GM21737 (cell line): Measurements from ENCODE around the gene MYO1B.

Experiments
- ATAC-seq: cut with Tn5 transposase; IDR thresholded peaks from one replicate; pipeline ENCODE4 v1.9.1; 2021; ENCODE audit warnings: mild to moderate bottlenecking, moderate library complexity; ENCODE audit not compliant: unreplicated experiment

MYO1B gene

DNA sequence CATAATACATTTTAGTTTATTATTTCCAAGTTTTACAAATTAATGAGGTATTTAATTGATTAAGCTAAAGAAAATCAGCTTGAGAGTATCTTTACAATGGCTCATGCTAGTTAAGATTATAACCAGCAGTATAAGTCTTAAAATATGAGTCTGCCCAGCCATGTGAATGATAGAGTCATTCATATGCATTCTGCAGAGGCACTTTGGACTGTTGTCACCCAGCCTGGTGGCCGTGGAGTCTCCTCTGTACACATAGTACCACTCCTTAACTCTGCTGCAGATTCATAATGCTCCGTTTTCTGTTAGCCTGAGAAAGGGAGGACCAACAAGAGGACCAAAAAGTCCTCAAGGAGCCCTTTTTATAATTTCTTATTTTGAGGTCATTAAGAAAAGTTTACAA, 148.8 kb downstream of the MYO1B start:
- ATAC-seq = no peak

DNA sequence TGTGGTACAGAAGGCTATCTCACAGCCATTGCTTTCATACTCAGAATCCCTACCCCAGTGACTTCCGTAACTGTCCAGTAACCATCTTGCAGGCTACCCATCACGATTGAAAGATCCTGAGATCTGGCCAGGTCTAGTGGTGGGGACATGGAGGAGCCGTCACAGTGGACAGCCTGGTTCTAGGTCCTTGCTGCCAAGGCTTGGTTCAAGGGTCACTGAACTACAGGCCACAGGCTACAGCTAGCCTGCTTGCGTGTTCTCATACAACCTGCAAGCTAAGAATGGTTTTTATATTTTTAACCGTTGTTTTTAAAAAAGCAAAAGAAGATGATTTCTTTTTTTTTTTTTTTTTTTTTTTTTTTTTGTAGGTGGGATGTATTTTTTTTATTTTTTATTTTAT, 151.6 kb downstream of the MYO1B start:
- ATAC-seq = no peak

GRCh38 chr2:191399601-191400000, 154.4 kb downstream of the MYO1B start:
- no peak for ATAC-seq

DNA sequence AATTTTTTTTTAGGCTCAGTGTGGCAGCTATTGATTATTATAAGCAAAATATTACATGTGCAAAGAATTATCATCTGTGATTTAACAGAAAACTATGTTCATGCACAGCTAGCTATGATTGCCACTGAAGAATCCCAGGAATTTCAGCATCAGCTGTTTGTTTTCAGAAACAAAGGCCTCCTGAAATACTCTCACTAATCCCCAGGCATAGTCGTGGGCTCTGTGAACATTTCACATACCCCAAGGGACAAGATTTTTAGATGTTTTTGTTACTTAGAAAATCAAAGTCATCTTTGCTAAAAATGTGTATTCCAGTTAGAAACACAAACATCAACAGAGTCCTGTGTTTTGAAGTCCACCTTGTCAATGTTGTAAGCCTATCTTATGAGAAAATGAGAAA, 156.1 kb downstream of the MYO1B start:
- no peak for ATAC-seq

- no peak for ATAC-seq
Measured at GRCh38 chr2:191402966-191403565, 157.9 kb downstream of the MYO1B start.

GRCh38 chr2:191404568-191404991, 159.4 kb downstream of the MYO1B start:
- no peak for ATAC-seq

GRCh38 chr2:191405546-191405945, 160.3 kb downstream of the MYO1B start:
- ATAC-seq = no peak

- no peak for ATAC-seq
Measured at GRCh38 chr2:191410646-191411436, 165.6 kb downstream of the MYO1B start.

DNA sequence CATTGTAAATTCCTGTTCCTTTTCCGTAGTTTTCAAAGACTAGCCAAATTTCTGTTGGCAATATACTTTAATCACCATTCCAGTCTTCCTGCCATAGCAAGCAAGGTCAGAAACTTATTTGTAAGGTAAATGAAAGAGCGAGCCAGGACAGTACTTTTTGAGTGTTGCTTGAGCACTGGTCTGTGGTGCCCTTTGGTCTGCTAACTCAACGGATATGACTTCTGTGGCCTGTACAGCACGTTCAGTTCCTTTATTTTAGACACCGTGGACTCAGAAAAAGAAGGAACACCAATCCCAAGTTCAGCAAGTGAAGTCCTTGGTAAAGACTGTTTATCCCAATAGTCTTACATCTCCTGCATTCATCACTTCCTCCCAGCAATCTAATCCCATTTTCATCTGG, 166.3 kb downstream of the MYO1B start:
- ATAC-seq = no peak

GRCh38 chr2:191412353-191412752, 167.1 kb downstream of the MYO1B start:
- no peak for ATAC-seq

DNA sequence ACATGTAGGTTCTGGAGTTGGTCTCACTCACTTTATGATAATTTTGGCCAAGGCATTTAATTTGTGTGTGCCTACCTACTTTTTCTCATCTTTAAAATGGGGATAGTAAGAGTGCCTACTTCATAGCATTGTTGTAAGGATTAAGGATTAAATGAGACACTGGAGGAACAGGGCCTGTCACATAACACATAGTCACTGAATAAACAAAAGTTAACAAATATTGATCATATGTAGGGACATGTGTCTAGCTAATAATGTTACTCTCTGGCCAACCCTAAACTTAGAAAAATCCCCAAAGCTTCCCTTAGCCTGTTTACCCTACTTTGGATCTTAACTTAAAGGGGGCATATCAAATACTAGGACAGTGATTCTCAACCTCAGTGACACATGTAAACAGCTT, 169.9 kb downstream of the MYO1B start:
- no peak for ATAC-seq

GRCh38 chr2:191415858-191416257, 170.7 kb downstream of the MYO1B start:
- no peak for ATAC-seq

DNA sequence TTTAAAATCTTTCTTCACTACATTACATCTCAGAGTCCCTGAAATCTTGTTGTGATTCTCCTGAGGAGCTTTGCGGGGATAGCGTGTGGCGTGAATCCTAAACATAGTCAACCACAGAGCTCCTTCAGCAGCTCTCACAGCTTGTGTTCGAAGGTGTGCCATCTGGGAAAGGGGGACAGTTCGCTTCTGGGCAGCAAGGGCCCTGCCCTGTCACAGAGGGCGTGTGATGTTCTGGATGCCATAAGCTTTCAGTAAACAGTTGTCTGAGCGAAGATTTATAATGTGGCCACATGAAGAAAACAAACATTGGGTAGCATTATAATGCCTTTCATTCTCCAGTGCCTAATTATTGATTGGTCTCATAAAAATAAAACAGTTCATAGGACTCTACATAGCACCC, 172.5 kb downstream of the MYO1B start:
- ATAC-seq = no peak

DNA sequence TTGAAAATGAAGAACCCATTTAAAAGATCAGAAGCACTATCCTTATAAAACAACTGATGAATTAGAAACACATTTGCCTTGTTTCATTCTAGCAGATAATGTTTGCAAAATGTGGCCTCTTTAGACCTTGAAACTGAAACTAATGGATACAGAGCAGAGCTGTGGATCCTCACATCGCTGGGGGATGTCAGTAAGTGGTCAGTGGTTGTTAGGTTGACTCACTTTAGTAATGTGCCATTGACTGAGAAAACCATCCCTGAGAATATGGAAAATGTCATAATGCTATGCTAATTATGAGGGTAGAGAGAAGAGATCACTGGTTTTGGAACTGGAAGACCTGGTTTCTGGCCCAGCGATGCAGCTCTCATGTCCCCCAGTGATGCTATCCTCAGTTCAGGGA, 176.7 kb downstream of the MYO1B start:
- no peak for ATAC-seq

GRCh38 chr2:191427031-191427430, 181.8 kb downstream of the MYO1B start:
- no peak for ATAC-seq

DNA sequence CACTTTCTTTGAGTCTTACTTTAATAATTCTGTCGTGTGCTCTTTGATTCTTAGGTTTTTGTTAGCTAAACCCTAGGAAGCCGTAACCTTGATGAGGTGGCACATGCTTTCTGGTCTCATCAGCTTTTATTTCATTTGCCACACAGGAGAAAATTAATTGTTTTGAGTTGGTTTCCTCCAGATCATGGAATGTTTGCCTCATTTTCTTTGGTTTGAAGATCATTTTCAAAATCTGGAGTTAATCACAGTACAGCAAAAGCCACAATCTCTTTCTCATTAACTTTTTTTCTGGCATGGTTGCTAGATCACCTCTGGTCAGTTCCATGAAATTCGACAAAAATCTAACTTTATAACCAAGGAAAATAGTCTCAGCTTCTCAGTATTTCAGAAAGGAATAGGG, 182.9 kb downstream of the MYO1B start:
- ATAC-seq = no peak

- no peak for ATAC-seq
Measured at GRCh38 chr2:191430476-191430875, 185.3 kb downstream of the MYO1B start.

DNA sequence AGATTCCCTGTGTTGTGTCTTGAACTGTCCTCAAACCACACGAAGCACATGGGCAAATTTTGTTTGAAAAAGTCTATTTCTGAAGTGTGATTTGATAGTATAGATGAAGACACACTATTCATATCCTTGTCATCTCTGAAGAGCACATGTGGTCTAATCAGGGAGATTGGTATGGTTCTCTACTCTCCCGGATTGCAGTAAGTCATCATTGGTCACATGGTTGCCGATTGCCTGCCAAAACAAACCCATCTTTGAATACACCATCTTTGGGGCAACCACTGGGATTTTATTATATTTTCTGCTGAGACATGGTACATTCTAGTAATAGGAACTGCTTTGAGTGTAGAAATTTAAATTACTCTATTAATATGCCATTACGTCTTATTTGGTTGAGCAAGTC, 186.9 kb downstream of the MYO1B start:
- no peak for ATAC-seq

DNA sequence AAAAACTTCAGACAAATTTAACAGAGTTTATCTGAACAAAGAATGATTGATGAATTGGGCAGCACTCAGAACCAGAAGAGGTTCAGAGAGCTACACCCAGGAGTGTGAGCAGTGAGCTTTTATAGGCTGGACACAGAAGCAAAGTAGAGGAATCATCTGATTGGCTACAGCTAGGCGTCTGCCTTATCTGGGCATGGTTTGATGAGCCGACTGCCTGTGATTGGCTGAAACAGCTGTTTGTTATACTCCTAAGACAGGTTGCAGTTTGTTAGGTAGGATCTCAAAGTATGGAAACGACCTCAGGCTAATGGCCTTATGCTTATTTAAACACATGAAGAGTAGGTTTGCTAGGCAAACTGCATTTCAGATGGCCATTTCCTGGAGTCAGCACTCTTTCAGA, 188.9 kb downstream of the MYO1B start:
- no peak for ATAC-seq

DNA sequence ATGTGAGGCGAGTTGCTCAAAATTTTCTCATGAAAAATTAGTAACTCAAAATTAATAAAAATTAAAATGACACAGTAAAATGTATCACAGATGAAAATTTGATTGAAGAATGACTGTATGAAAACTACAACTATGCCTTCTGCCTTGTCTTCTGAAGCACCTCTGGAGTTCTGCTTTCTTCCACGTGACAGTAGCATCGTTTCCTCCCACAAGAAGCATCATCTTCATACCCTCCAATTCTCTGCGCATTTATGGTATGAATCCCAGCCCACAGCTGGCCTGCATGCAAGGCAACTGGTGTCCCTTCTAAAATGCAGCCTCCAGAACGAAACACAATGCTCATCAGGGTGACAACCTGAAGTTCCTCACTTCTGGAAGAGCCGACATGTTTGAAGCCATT, 189.9 kb downstream of the MYO1B start:
- ATAC-seq = no peak

- ATAC-seq = no peak
Measured at GRCh38 chr2:191436368-191437055, 191.3 kb downstream of the MYO1B start.

GRCh38 chr2:191439481-191439880, 194.3 kb downstream of the MYO1B start:
- no peak for ATAC-seq
